GM19025 (cell line): Measurements from ENCODE around the gene DUSP28.
"Not testable (repeated sequence)": the region's sequence is repeated elsewhere in the genome, so short reads cannot be mapped to it uniquely, and the experiment has no call there.

ENCODE experiments used
- ATAC-seq: cut with Tn5 transposase; IDR thresholded peaks from one replicate; pipeline ENCODE4 v1.9.1; 2021; ENCODE audit warnings: mild to moderate bottlenecking, low read depth, moderate library complexity; ENCODE audit not compliant: unreplicated experiment

The DUSP28 gene

GRCh38 chr2:240560084-240560479 lies at the start of gene DUSP28:
DUSP28 (plus strand) TSS chr2:240560357; CDS start chr2:240560685, 328 bp downstream.
- peak; percentile 49 for ATAC-seq

- ATAC-seq, result no peak
Observed at GRCh38 chr2:240510513-240511210, 49.5 kb upstream of the DUSP28 start.

- no peak for ATAC-seq
Observed at GRCh38 chr2:240511351-240512108, 48.6 kb upstream of the DUSP28 start.

GRCh38 chr2:240512109-240512485 lies 48.1 kb upstream of the DUSP28 start:
- ATAC-seq, result no peak

GRCh38 chr2:240512666-240513535 lies 47.3 kb upstream of the DUSP28 start:
- ATAC-seq, result no peak

GRCh38 chr2:240513549-240514287 lies 46.4 kb upstream of the DUSP28 start:
- ATAC-seq, result peak; percentile 91

GRCh38 chr2:240514631-240515030 lies 45.5 kb upstream of the DUSP28 start:
- no peak for ATAC-seq

GRCh38 chr2:240517342-240517741 lies 42.8 kb upstream of the DUSP28 start:
- ATAC-seq, result no peak

- no peak for ATAC-seq
Observed at GRCh38 chr2:240518981-240519380, 41.2 kb upstream of the DUSP28 start.

GRCh38 chr2:240519396-240520129 lies 40.6 kb upstream of the DUSP28 start:
- no peak for ATAC-seq

- ATAC-seq, result no peak
Observed at GRCh38 chr2:240520130-240520973, 39.8 kb upstream of the DUSP28 start.

GRCh38 chr2:240520974-240521350 lies 39.2 kb upstream of the DUSP28 start:
- ATAC-seq, result no peak

- ATAC-seq, result not testable (repeated sequence)
Observed at GRCh38 chr2:240521885-240522284, 38.3 kb upstream of the DUSP28 start.

GRCh38 chr2:240522406-240522805 lies 37.8 kb upstream of the DUSP28 start:
- no peak for ATAC-seq

- no peak for ATAC-seq
Observed at GRCh38 chr2:240523451-240524281, 36.5 kb upstream of the DUSP28 start.

GRCh38 chr2:240524963-240525718 lies 35.0 kb upstream of the DUSP28 start:
- no peak for ATAC-seq

- ATAC-seq, result no peak
Observed at GRCh38 chr2:240525802-240526201, 34.4 kb upstream of the DUSP28 start.
